Hepatocyte (in vitro differentiated cells): ENCODE data around the gene MGLL.

ENCODE experiments used
- CTCF ChIP-seq: fragments of 200-600 bp; sonication (generic); IDR thresholded peaks from 2 replicates; pipeline ENCODE4 v1.5.1; 2016; ENCODE audit warnings: antibody characterized with exemption, mild to moderate bottlenecking; ENCODE audit not compliant: poor library complexity
- EZH2 ChIP-seq: fragments of 200-600 bp; sonication (generic); IDR thresholded peaks from 2 replicates; pipeline ENCODE4 v1.6.1; 2016; ENCODE audit warnings: antibody characterized with exemption, mild to moderate bottlenecking, borderline replicate concordance
- EZH2phosphoT487 ChIP-seq: fragments of 200-600 bp; sonication (generic); IDR thresholded peaks from one replicate; pipeline ENCODE4 v1.6.1; 2018; ENCODE audit warnings: antibody characterized with exemption, mild to moderate bottlenecking, low read depth, moderate library complexity; ENCODE audit not compliant: unreplicated experiment, severe bottlenecking

- TF ChIP-seq EZH2 (no peak), CTCF (no peak), EZH2phosphoT487 (no peak)
Observed at GRCh38 chr3:127692501-127693335, 129.6 kb downstream of the MGLL start.
